22Rv1 (cell line): ENCODE data around the gene UBL3.

ENCODE experiments used
- ZFX ChIP-seq: fragments of 450-650 bp; IDR thresholded peaks from 2 replicates; pipeline ENCODE4 v1.6.1; 2017; ENCODE audit warnings: antibody characterized with exemption, borderline replicate concordance
- TF ChIP-seq, protein P1 (sequence below): fragments of 450-650 bp; IDR thresholded peaks from 2 replicates; pipeline ENCODE4 v1.5.1; 2017; ENCODE audit warnings: mild to moderate bottlenecking

DNA sequence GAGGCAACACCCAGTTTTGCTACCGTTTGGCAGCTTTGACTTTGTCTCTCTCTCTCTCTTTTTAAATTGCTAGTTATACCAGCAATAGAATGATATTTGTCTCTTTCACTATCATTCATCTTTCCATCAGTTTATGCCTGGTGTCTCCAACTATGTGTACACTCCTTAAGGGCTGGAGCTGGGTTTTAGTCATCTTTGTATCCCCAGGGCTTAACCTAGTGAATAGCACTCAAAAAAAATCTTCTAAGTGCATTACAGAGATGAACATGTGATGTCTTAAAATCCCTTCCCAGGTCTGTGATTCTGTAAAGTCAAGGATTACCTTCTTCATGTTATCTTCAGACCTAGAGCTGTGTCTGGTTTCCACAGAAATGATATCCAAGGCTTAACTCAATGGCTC lies 7.8 kb upstream of the UBL3 start:
- TF ChIP-seq, protein P1, sequence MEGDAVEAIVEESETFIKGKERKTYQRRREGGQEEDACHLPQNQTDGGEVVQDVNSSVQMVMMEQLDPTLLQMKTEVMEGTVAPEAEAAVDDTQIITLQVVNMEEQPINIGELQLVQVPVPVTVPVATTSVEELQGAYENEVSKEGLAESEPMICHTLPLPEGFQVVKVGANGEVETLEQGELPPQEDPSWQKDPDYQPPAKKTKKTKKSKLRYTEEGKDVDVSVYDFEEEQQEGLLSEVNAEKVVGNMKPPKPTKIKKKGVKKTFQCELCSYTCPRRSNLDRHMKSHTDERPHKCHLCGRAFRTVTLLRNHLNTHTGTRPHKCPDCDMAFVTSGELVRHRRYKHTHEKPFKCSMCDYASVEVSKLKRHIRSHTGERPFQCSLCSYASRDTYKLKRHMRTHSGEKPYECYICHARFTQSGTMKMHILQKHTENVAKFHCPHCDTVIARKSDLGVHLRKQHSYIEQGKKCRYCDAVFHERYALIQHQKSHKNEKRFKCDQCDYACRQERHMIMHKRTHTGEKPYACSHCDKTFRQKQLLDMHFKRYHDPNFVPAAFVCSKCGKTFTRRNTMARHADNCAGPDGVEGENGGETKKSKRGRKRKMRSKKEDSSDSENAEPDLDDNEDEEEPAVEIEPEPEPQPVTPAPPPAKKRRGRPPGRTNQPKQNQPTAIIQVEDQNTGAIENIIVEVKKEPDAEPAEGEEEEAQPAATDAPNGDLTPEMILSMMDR = no peak
- TF ChIP-seq ZFX = no peak
